A549 (cell line): Measurements from ENCODE around the gene TRIM3. TPM values are rescaled to one million over a fixed set of nuclear protein-coding genes. Genes with fewer than 3 reads are reported as not detected.

Source experiments
- ATAC-seq, 2 experiments: fragments of 200-7000 bp in 1 of 2; fragments of >200 bp in 1 of 2; cut with Nextera tagmentation in 1 of 2; cut with Tn5 transposase in 1 of 2; 3 replicates each; pipeline versions ENCODE4 v1.8.0 to v1.9.1; 2018 to 2020; ENCODE audit warnings: mild to moderate bottlenecking in 1 of 2, moderate library complexity in 1 of 2
- CTCF ChIA-PET: fragments of 300-600 bp; sonication (Branson Sonifier 250); formaldehyde crosslinking; extraction: SDS; loops from one replicate; lab custom pipeline; 2021; ENCODE audit warnings: antibody characterized with exemption, inconsistent platforms; lab: Yijun Ruan, JAX
- POLR2A ChIA-PET: fragments of 350-600 bp; formaldehyde crosslinking; extraction: SDS; loops from one replicate; lab custom pipeline; 2021; ENCODE audit warnings: antibody characterized with exemption, inconsistent platforms; lab: Yijun Ruan, JAX
- DNase-seq, 2 experiments: peaks; one replicate each; pipeline versions ENCODE4 v3.0.0 to v3.0.0-alpha.2; 2011 to 2016; ENCODE audit warnings: low read depth in 1 of 2, low spot score in 1 of 2
- FAIRE-seq: peaks from 2 replicates; lab custom pipeline; 2011; peaks lifted over from hg19 to GRCh38; lab: Jason Lieb, UNC
- H3K27ac ChIP-seq, 2 experiments: fragments of >200 bp; sonication (Bioruptor Twin); formaldehyde crosslinking; 3 replicates each; pipeline ENCODE4 v1.5.1; 2016 to 2017
- H3K4me1 ChIP-seq: fragments of >200 bp; sonication (Bioruptor Twin); formaldehyde crosslinking; 3 replicates; pipeline ENCODE4 v1.6.1; 2016
- H3K4me2 ChIP-seq: fragments of >200 bp; sonication (Bioruptor Twin); formaldehyde crosslinking; 3 replicates; pipeline ENCODE4 v1.6.1; 2016
- H3K4me3 ChIP-seq: fragments of >200 bp; sonication (Bioruptor Twin); formaldehyde crosslinking; 3 replicates; pipeline ENCODE4 v1.5.1; 2016
- H3K9me3 ChIP-seq: fragments of >200 bp; sonication (Bioruptor Twin); formaldehyde crosslinking; 3 replicates; pipeline ENCODE4 v1.6.1; 2016
- CBX2 ChIP-seq: fragments of 200-600 bp; sonication (generic); IDR thresholded peaks from 2 replicates; pipeline ENCODE4 v1.6.1; 2016; ENCODE audit warnings: low read depth, mild to moderate bottlenecking, borderline replicate concordance
- CEBPB ChIP-seq, 2 experiments: fragments of >200 bp in 1 of 2; sonication (Bioruptor Twin) in 1 of 2; formaldehyde crosslinking in 1 of 2; IDR thresholded peaks; 2 replicates each; pipeline ENCODE4 v1.6.1; 2012 to 2016
- CHD4 ChIP-seq: fragments of 200-600 bp; sonication (generic); IDR thresholded peaks from 2 replicates; pipeline ENCODE4 v1.6.1; 2016; ENCODE audit warnings: antibody characterized with exemption, mild to moderate bottlenecking, borderline replicate concordance
- EHMT2 ChIP-seq: fragments of 200-600 bp; sonication (generic); IDR thresholded peaks from 2 replicates; pipeline ENCODE4 v1.6.1; 2016; ENCODE audit warnings: antibody characterized with exemption, low read depth, mild to moderate bottlenecking, moderate library complexity
- GATA3 ChIP-seq: IDR thresholded peaks from 2 replicates; pipeline ENCODE4 v1.6.1; 2012; ENCODE audit warnings: borderline replicate concordance
- KDM1A ChIP-seq: fragments of 200-600 bp; sonication (generic); IDR thresholded peaks from 2 replicates; pipeline ENCODE4 v1.6.1; 2016; ENCODE audit warnings: low read depth, mild to moderate bottlenecking
- MAFK ChIP-seq: fragments of 450-650 bp; IDR thresholded peaks from 2 replicates; pipeline ENCODE4 v1.6.1; 2014; ENCODE audit not compliant: partially characterized antibody
- NFE2L2 ChIP-seq: fragments of 150-350 bp; conservative IDR thresholded peaks from 2 replicates; pipeline ENCODE4 v1.6.1; 2014; ENCODE audit warnings: low read length
- NPAS2 ChIP-seq: fragments of 250-450 bp; sonication (Bioruptor Pico); IDR thresholded peaks from 2 replicates; pipeline ENCODE4 v1.8.0; 2022; ENCODE audit warnings: mild to moderate bottlenecking, moderate library complexity, borderline replicate concordance
- NR3C1 ChIP-seq: fragments of >200 bp; sonication (Bioruptor Twin); formaldehyde crosslinking; IDR thresholded peaks from 3 replicates; pipeline ENCODE4 v1.6.1; 2017
- PHF8 ChIP-seq: fragments of 200-600 bp; sonication (generic); IDR thresholded peaks from 2 replicates; pipeline ENCODE4 v1.6.1; 2016; ENCODE audit warnings: low read depth, mild to moderate bottlenecking, antibody characterized with exemption, moderate library complexity, borderline replicate concordance
- POLR2A ChIP-seq: IDR thresholded peaks from 2 replicates; pipeline ENCODE4 v1.6.1; 2012; ENCODE audit warnings: mild to moderate bottlenecking, low read length
- RAD21 ChIP-seq, 2 experiments: fragments of >200 bp in 1 of 2; sonication (Bioruptor Twin) in 1 of 2; formaldehyde crosslinking in 1 of 2; IDR thresholded peaks in 1 of 2; conservative IDR thresholded peaks in 1 of 2; 2 replicates in 1 of 2; 3 replicates in 1 of 2; pipeline ENCODE4 v1.6.1; 2012 to 2018; ENCODE audit warnings: inconsistent platforms in 1 of 2
- RCOR1 ChIP-seq: fragments of 150-350 bp; IDR thresholded peaks from 2 replicates; pipeline ENCODE4 v1.6.1; 2014; ENCODE audit warnings: antibody characterized with exemption, low read length, low read depth
- RFX5 ChIP-seq: fragments of 450-650 bp; IDR thresholded peaks from 2 replicates; pipeline ENCODE4 v1.7.1; 2014; ENCODE audit warnings: antibody characterized with exemption, mild to moderate bottlenecking, moderate library complexity
- SREBF2 ChIP-seq: fragments of 450-650 bp; IDR thresholded peaks from 2 replicates; pipeline ENCODE4 v1.6.1; 2014; ENCODE audit warnings: mild to moderate bottlenecking, moderate library complexity
- TFCP2L1 ChIP-seq: fragments of 250-450 bp; sonication (Bioruptor Pico); IDR thresholded peaks from 2 replicates; pipeline ENCODE4 v1.5.0; 2021; ENCODE audit warnings: mild to moderate bottlenecking
- ZC3H11A ChIP-seq: fragments of 450-650 bp; IDR thresholded peaks from 2 replicates; pipeline ENCODE4 v1.6.1; 2014; ENCODE audit warnings: antibody characterized with exemption, mild to moderate bottlenecking
- ZFP36 ChIP-seq: fragments of 450-650 bp; IDR thresholded peaks from 2 replicates; pipeline ENCODE4 v1.6.1; 2014; ENCODE audit warnings: borderline replicate concordance; ENCODE audit not compliant: partially characterized antibody
- WGBS: methylation state at CpG from one replicate; pipeline ENCODE4 v1.1.6; 2017; ENCODE audit errors: missing lambda C conversion rate; 5-methylcytosine and 5-hydroxymethylcytosine counted together
- polyA plus RNA-seq, 4 experiments: library from polyadenylated mRNA; depleted of rRNA in 3 of 4; stranded (reverse); fragments of >200 nt; fragmentation: RNase III in 1 of 4; extraction: RNeasy Plus Mini Kit Qiagen cat#74134 plus additional on column Dnase treatment in 1 of 4; gene quantifications; 2 replicates in 3 of 4; 3 replicates in 1 of 4; pipeline ENCODE4 v1.2.3, GENCODE V29; 2011 to 2017
- TF ChIP-seq, protein P1 (sequence below): IDR thresholded peaks from 2 replicates; pipeline ENCODE4 v1.6.1; 2012; ENCODE audit warnings: low read depth, borderline replicate concordance
- TF ChIP-seq, protein P2 (sequence below): fragments of 250-450 bp; sonication (Bioruptor Pico); IDR thresholded peaks from 2 replicates; pipeline ENCODE4 v1.5.0; 2020; ENCODE audit warnings: low read depth, mild to moderate bottlenecking, moderate library complexity
- TF ChIP-seq, protein P3 (sequence below): fragments of 250-450 bp; sonication (Bioruptor Pico); IDR thresholded peaks from 2 replicates; pipeline ENCODE4 v1.5.0; 2021; ENCODE audit warnings: mild to moderate bottlenecking, moderate library complexity, borderline replicate concordance

TRIM3 gene
- polyA plus RNA-seq, 2 of the 4 experiments (the other 2 are of a cell fraction), result 10.0 to 17.5 TPM

DNA sequence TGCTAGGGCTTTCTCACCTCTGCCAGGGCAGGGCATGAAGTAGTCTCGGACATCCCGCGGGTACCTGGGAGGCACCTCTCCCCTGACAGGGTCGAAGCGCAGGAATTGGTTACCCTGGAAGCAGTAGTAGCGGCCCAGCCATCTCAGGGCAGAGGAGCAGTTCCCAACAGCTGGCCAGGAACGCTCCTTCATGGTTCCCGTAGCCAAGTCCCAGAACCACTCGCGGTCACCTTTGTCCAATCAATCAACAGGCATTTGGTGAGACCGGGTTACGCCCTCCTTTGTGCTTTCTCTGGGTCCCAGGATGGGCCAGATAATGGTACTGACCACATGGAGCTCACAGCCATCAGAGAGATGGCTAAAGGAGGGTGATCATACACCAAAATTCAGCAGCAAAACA is 36.3 kb downstream of the TRIM3 start:
- Histone ChIP-seq H3K27ac (no peak overlapping the region), H3K4me1 (peaks cover 18% of the 10 kb centered on the region), H3K4me2 (no peak overlapping the region), H3K4me3 (no peak overlapping the region), H3K9me3 (no peaks in the 10 kb centered on the region)
- ChIA-PET CTCF (interaction anchor here (1.5 to 3.1 kb wide), 5 partner anchors 10 to 54 kb away, joined by 5 to 26 read pairs (median 12); partner anchors contain the start of gene APBB1), POLR2A (no interaction called here)
- FAIRE-seq (no peak), ATAC-seq (no peak), DNase-seq (no peak)
- WGBS, result 75% methylated on average over 12 of the region's 12 CpGs
- TF ChIP-seq NPAS2, result no peak
- TF ChIP-seq KDM1A, result no peak
- TF ChIP-seq RFX5, result no peak
- TF ChIP-seq MAFK, result no peak
- TF ChIP-seq EHMT2, result no peak
- TF ChIP-seq GATA3, result no peak
- no peak for TF ChIP-seq POLR2A
- no peak for TF ChIP-seq NFE2L2

DNA sequence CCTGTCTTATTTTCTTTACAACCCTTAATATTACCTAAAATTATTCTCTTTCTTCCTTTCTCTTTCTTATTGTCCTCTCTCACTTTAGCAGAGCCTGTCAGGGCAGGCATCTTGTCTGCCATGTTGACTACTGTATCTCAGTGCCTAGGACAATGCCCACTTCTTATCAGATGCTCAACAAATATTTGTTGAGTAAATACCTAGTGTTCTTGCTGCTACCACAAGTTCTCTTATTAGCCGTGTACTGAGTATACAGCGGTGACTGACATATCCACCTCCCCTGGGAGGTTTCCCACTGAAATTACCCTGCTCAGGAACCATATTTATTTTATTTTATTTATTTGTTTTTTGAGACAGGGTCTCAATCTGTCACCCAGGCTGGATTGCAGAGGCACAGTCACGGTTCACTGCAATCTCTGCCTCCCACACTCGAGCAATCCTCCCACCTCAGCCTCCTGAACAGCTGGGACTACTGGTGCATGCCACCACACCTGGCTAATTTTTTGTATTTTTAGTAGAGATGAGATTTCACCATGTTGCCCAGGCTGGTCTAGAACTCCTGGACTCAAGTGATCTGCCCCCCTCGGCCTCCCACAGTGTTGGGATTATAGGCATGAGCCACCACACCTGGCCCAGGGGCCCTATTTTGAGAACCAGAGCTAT is 39.6 kb downstream of the TRIM3 start:
- TF ChIP-seq, protein P1, sequence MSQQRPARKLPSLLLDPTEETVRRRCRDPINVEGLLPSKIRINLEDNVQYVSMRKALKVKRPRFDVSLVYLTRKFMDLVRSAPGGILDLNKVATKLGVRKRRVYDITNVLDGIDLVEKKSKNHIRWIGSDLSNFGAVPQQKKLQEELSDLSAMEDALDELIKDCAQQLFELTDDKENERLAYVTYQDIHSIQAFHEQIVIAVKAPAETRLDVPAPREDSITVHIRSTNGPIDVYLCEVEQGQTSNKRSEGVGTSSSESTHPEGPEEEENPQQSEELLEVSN, result no peak
- TF ChIP-seq CBX2, result no peak
- no peak for TF ChIP-seq RAD21 (conservative IDR thresholded peaks at IDR 0.05 in 1 of 2, IDR thresholded peaks at IDR 0.05 in 1 of 2)
- TF ChIP-seq TFCP2L1 (CRISPR knock-in tag), result no peak
- TF ChIP-seq, protein P2, sequence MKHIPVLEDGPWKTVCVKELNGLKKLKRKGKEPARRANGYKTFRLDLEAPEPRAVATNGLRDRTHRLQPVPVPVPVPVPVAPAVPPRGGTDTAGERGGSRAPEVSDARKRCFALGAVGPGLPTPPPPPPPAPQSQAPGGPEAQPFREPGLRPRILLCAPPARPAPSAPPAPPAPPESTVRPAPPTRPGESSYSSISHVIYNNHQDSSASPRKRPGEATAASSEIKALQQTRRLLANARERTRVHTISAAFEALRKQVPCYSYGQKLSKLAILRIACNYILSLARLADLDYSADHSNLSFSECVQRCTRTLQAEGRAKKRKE, result no peak
- no peak for TF ChIP-seq CEBPB (IDR thresholded peaks at IDR 0.05)
- no peak for TF ChIP-seq SREBF2
- no peak for TF ChIP-seq NR3C1
- no peak for TF ChIP-seq NFE2L2
- TF ChIP-seq ZC3H11A, result no peak
- TF ChIP-seq, protein P3, sequence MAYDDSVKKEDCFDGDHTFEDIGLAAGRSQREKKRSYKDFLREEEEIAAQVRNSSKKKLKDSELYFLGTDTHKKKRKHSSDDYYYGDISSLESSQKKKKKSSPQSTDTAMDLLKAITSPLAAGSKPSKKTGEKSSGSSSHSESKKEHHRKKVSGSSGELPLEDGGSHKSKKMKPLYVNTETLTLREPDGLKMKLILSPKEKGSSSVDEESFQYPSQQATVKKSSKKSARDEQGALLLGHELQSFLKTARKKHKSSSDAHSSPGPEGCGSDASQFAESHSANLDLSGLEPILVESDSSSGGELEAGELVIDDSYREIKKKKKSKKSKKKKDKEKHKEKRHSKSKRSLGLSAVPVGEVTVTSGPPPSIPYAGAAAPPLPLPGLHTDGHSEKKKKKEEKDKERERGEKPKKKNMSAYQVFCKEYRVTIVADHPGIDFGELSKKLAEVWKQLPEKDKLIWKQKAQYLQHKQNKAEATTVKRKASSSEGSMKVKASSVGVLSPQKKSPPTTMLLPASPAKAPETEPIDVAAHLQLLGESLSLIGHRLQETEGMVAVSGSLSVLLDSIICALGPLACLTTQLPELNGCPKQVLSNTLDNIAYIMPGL, result no peak
- no peak for TF ChIP-seq MAFK
- TF ChIP-seq PHF8, result no peak
- no peak for TF ChIP-seq RFX5
- TF ChIP-seq CHD4, result no peak
- TF ChIP-seq RCOR1, result no peak
- no peak for TF ChIP-seq ZFP36
- no peak for FAIRE-seq
- Histone ChIP-seq H3K9me3 (no peaks in the 10 kb centered on the region), H3K4me1 (peaks cover 18% of the 10 kb centered on the region), H3K4me2 (no peak overlapping the region), H3K27ac (no peak overlapping the region), H3K4me3 (no peak overlapping the region)
- CTCF ChIA-PET, result interaction anchor here (0.9 to 1.5 kb wide), 2 partner anchors 9 to 25 kb away, joined by 3 to 5 read pairs; no protein-coding TSS in a partner anchor
- POLR2A ChIA-PET, result no interaction called here
- no peak for DNase-seq
- no peak for ATAC-seq
- 28% methylated on average over 5 of the region's 5 CpGs for WGBS
